Stimulated activated CD8-positive, alpha-beta memory T cell treated with anti-CD3 and anti-CD28 coated beads, Interleukin-2, amount 100 ng/mL, for 1 hour (primary cell): ENCODE results near the gene TMSB10.
"Not testable (repeated sequence)": the region's sequence is repeated elsewhere in the genome, so short reads cannot be mapped to it uniquely, and the experiment has no call there.

Experiments
- DNase-seq, 2 donors: peaks; one replicate each; pipeline ENCODE4 v3.0.0-alpha.2; 2020; ENCODE audit warnings: low read depth in 2 of 2

Gene TMSB10

DNA sequence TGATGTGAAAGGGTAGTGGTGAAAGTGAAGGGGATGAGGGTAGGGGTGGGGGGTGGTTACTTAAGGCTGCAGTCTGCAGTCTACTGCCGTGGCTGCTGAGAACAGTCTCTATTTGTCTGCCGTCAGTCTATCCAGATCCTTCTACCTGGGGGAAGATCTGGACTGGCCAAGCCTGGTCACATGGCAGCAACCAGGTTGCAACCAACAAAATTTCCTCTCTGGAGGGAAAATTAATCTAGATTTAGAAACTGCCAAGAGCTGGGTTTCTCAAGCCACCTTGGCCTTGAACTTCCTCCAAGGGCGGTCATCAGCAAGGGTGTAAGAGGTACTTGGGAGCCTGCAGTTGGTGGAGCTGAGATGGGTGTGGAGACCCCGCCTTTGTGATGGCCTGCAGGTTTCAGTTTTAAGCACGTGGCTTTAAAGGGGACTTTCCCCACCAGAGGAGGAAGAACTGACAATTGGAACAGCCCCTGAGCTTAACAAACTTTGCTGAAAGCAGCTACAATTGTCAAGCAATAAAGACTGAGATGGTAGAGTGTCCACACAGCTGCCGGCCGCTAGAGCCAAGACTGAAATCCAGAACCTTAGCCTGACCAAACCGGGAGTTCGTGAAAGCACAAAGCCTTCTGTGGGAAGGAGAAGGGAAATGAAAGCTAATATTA, 34.1 kb downstream of the TMSB10 start:
- peak; percentile 18 to 42 for DNase-seq

DNA sequence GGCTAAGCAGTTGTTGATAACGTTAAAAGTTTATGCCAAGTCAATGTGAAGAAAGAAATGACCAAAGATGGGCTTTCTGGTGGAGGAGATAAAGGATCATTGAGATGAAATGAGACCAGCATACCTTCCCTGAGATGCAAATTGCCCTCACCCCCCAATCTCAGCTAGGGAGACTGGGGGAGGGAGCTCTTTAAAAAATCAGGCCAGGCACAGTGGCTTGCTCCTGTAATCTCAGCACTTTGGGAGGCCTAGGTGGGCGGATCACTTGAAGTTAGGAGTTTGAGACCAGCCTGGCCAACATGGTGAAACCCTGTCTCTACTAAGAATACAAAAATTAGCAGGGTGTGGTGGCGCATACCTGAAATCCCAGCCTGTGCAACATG, 34.6 kb downstream of the TMSB10 start:
- DNase-seq, result no peak

DNA sequence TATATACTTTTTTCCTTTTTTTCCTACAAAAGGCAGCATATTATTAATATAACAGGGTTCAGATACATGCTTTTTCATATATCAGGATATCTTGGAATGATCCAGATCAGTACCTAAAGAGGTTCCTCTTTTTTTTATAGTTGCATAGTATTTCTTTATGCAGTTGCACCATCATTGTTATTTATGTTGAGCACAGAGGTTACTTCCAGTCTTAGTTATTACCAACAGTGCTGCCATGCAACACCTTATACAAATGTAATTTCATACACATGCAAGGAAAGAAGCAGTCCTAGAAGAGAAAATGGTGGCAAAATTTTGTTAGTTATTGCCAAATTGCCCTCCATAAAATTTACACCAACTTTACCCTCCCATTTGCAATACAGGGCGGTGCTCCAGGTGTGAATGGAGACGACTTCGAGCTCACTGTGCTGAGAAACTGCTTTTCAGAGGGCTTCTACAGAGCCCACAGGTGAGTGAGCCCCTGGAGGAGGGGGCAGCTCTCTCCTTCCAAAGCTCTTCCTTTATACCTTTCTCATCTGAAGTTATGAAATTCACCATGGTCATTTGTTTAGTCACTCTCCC, 35.5 kb downstream of the TMSB10 start:
- no peak for DNase-seq

- no peak for DNase-seq
These were observed 36.7 kb downstream of the TMSB10 start for GRCh38 chr2:84942166-84942565.

GRCh38 chr2:84942964-84943421, 37.5 kb downstream of the TMSB10 start:
- no peak for DNase-seq

- DNase-seq, result no peak
These were observed 38.9 kb downstream of the TMSB10 start for GRCh38 chr2:84944295-84944909.

- not testable (repeated sequence) for DNase-seq
These were observed 40.4 kb downstream of the TMSB10 start for GRCh38 chr2:84945838-84946203.

DNA sequence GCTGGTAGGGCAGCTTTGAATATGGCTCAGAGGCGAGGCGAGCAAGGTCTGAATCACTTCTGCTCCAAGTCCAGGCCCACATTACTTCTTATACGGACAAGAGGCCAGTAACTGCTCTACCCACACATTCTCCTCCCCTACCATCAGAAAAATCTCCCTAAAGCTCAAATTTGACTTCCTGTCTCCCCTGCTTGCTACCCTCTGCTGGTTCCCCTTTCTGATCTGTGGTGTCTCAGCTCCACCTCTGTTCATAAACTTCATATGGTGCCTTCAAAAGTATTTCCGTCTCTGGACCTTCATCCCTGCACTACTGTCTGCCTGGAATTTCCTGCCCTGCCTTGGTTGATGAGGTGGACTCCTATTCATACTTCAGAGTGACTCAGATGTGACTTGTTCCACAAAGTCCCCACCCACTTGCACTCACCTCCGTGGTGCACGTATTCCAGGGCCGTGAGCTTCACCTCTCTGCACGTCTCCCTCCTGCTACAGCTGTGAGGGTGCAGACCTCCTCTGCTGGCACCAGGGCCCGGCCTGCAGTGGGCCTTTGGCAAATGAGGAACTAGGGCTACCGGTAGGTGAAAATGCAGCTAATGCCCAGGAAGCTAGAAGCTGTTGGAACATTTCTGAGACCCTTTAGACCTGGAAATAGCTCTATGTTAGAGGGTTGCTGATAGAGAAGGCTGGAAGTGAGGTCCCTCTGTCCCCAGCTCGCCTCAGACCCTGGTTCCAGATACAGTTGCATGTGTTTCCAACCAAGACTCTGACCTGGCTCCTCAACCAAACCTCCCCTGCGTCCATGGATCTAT, 41.0 kb downstream of the TMSB10 start:
- DNase-seq, result no peak

- no peak for DNase-seq
These were observed 41.6 kb downstream of the TMSB10 start for GRCh38 chr2:84947010-84947593.

DNA sequence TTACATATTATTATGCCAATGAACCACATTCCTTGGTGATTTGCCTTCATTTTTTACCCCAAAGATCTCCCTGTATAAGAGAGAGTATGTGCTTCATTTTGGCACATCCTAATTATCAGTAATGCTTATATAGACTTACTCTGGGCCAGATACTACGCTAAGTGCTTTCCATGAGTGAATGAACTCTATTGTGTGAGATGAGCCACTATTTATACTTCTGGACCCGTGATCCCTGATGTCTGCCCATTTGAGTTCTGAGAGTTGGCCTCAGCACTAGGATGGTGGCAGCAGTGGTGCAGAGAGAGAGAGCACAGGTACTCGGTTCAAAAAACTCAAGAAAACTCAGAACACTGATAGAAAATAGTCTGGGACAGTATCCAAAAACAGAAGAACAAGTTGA, 48.1 kb downstream of the TMSB10 start:
- no peak for DNase-seq

- DNase-seq, result no peak
These were observed 48.9 kb downstream of the TMSB10 start for GRCh38 chr2:84954329-84954728.
